ENCODE results near the gene KLC3. TPM values are rescaled to one million over a fixed set of nuclear protein-coding genes. Genes with fewer than 3 reads are reported as not detected.
A peak's percentile ranks its signal among the peaks of the same experiment; 100 is the strongest.

The KLC3 gene
- total RNA-seq, 1 donor from 2014 or later: 0.22 TPM

DNA sequence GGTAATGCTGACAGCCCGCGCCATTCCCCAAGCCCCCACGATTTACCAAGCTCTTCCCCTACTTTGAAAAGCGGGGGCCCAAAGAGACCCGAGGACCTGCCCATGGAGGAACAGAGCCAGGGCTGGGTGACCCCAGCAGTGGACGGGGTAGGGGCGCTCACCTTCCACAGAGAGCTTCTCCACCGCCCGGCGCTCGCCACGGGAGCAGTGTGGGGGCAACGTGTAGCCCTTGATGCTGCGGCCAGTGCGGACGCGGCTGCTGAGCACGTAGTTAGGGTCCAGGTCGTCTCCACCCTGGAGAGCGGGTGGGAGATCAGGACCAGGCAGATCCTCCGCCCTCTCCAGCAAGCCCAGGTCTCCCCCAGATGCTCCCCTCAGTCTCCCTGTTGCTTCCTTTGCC lies 25.2 kb upstream of the KLC3 start:
- H3K27me3 Mint-ChIP-seq (ENCODE audit: low read depth): peaks cover 31% of the 10 kb centered on the region

DNA sequence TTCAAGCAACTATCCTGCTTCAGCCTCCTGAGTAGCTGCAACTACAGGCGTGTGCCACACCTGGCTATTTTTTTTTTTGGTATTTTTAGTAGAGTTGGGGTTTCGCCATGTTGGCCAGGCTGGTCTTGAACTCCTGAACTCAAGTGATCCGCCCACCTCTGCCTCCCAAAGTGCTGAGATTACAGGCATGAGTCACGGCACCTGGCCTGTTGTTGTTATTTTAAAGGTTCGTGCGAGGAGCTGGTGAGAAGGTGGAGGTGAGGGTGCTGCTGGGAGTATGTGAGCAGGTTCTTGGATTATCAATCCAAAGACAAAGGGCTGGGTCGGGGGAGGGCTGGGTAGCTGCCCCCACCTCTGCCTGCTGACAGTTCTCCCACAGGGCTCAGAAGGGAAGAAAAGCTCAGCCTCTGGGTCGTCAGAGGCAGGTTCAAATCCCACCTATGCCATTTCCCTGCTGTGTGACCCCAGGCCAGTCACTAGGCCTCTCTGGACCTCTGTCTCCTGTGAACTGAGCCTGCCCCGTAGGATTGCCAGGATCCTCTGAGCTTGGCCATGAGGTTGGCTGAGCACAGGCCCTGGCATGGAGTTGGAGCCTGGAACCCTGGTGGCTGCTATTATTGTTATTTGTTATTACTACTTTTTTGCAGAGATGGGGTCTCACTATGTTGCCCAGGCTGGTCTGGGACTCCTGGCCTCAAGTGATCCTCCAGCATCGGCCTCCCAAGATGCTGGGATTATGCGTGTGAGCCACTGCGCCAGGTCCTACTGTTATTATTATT lies 19.4 kb upstream of the KLC3 start:
- Mint-ChIP-seq H3K36me3 (ENCODE audit: low read depth) (no peaks in the 10 kb centered on the region), H3K4me1 (ENCODE audit: low read depth) (peaks cover 8% of the 10 kb centered on the region), H3K9me3 (ENCODE audit: low read depth) (no peaks in the 10 kb centered on the region), H3K27me3 (ENCODE audit: low read depth) (peaks cover 16% of the 10 kb centered on the region), H3K27ac (ENCODE audit: unreplicated experiment) (no peak overlapping the region), H3K4me3 (ENCODE audit: unreplicated experiment) (no peak overlapping the region)
- TF ChIP-seq, protein P1, sequence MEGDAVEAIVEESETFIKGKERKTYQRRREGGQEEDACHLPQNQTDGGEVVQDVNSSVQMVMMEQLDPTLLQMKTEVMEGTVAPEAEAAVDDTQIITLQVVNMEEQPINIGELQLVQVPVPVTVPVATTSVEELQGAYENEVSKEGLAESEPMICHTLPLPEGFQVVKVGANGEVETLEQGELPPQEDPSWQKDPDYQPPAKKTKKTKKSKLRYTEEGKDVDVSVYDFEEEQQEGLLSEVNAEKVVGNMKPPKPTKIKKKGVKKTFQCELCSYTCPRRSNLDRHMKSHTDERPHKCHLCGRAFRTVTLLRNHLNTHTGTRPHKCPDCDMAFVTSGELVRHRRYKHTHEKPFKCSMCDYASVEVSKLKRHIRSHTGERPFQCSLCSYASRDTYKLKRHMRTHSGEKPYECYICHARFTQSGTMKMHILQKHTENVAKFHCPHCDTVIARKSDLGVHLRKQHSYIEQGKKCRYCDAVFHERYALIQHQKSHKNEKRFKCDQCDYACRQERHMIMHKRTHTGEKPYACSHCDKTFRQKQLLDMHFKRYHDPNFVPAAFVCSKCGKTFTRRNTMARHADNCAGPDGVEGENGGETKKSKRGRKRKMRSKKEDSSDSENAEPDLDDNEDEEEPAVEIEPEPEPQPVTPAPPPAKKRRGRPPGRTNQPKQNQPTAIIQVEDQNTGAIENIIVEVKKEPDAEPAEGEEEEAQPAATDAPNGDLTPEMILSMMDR (IDR thresholded peaks at IDR 0.05): no peak
- DNase-seq (ENCODE audit: low spot score): no peak

More for the DNA sequence above, 25.2 kb upstream of the KLC3 start:
- TF ChIP-seq, protein P1 (IDR thresholded peaks at IDR 0.05): no peak
- H3K4me1 Mint-ChIP-seq (ENCODE audit: low read depth): no peaks in the 10 kb centered on the region
- no peaks in the 10 kb centered on the region for H3K36me3 Mint-ChIP-seq (ENCODE audit: low read depth)
- H3K27ac Mint-ChIP-seq (ENCODE audit: unreplicated experiment): no peak overlapping the region
- H3K4me3 Mint-ChIP-seq (ENCODE audit: unreplicated experiment): no peak overlapping the region
- DNase-seq (ENCODE audit: low spot score): no peak
- H3K9me3 Mint-ChIP-seq (ENCODE audit: low read depth): no peaks in the 10 kb centered on the region

DNA sequence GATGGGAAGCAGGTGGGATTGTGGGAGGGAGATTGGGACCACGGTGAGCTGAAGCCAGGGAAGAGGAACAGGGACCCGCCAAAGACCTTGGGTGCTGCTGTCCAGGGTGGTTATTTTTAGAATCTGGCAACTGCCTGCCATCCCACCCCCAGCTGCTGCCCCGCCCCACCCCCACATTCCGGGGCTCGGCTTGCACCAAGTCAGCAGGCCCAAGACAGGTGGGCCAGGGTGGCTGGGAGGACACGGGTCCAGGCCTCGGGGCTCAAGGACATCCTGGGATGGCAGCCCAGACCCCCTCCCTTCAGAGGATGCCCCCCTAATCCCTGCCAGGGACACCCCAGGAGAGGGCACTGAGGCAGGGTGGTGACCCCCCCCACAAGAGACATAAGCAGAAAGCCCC lies 18.7 kb upstream of the KLC3 start:
- Mint-ChIP-seq H3K9me3 (ENCODE audit: low read depth) (no peaks in the 10 kb centered on the region), H3K27me3 (ENCODE audit: low read depth) (peaks cover 10% of the 10 kb centered on the region), H3K36me3 (ENCODE audit: low read depth) (no peaks in the 10 kb centered on the region), H3K4me3 (ENCODE audit: unreplicated experiment) (no peak overlapping the region), H3K27ac (ENCODE audit: unreplicated experiment) (no peak overlapping the region), H3K4me1 (ENCODE audit: low read depth) (peaks cover 12% of the 10 kb centered on the region)
- DNase-seq (ENCODE audit: low spot score): no peak
- TF ChIP-seq, protein P1 (IDR thresholded peaks at IDR 0.05): no peak

DNA sequence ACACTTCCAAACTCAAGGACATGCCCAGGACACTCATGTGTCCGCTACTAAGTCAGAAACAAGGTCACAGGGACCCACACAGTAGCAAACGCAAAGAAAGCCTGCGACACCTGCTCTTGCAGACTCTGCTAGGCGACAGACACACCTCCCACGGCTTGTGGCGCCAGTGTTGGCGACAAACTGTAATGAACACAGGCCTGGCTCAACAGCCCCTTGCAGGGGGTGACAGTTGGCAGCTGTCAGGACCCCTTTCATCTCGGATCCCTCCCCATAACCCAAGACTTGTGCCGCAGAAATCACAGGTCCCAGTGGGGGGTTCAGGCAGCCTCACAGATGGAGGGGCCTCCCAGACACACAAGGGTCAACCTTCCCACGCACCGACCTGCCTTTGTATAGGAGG lies 18.2 kb upstream of the KLC3 start:
- Mint-ChIP-seq H3K4me3 (ENCODE audit: unreplicated experiment) (no peak overlapping the region), H3K36me3 (ENCODE audit: low read depth) (no peaks in the 10 kb centered on the region), H3K27ac (ENCODE audit: unreplicated experiment) (no peak overlapping the region), H3K27me3 (ENCODE audit: low read depth) (peaks cover 9% of the 10 kb centered on the region), H3K9me3 (ENCODE audit: low read depth) (no peaks in the 10 kb centered on the region), H3K4me1 (ENCODE audit: low read depth) (peaks cover 12% of the 10 kb centered on the region)
- TF ChIP-seq, protein P1 (IDR thresholded peaks at IDR 0.05): no peak
- DNase-seq (ENCODE audit: low spot score): no peak

DNA sequence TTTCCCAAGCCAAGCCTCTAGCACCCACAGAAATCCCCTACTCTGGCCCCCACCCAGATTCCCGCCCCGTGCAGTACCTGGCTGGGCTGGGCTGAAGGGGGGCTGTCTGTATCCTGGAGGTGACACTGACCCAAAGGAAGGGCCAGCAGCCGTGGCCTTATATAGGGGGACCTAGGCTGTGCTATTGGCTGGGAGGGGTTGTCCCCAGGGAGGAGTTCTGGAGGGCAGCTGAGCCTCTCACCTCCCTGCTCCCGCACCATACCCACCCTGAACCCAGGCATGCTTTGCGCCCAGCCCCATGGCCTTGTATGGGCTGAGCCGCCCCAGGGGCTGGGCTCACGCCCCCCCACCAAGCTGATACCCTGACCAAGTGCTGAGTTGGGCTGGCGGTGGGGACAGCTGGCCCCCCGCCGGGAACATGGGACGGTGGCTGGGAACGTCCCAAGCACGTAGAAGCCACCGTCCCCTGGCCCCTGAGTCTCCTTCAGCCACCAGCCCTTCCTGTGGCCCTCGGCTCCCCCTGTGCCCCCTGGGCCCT lies 17.7 kb upstream of the KLC3 start, which contains the start of gene CKM:
Gene CKM, minus strand, starts transcription at position 132 of the 538 bp plus-strand sequence. CDS start 3,162 bp downstream, outside the sequence.
- TF ChIP-seq, protein P1 (IDR thresholded peaks at IDR 0.05): no peak
- DNase-seq (ENCODE audit: low spot score): no peak
- H3K36me3 Mint-ChIP-seq (ENCODE audit: low read depth): no peaks in the 10 kb centered on the region
- peaks cover 12% of the 10 kb centered on the region for H3K4me1 Mint-ChIP-seq (ENCODE audit: low read depth)
- peak within 1 kb of the TSS; percentile 55 for H3K4me3 Mint-ChIP-seq (ENCODE audit: unreplicated experiment)
- H3K27me3 Mint-ChIP-seq (ENCODE audit: low read depth): peaks cover 5% of the 10 kb centered on the region
- H3K9me3 Mint-ChIP-seq (ENCODE audit: low read depth): no peaks in the 10 kb centered on the region
- H3K27ac Mint-ChIP-seq (ENCODE audit: unreplicated experiment): no peak within 1 kb of the TSS
